GM10266 (cell line): ENCODE results near the gene GGN.

ENCODE experiments used
- DNase-seq: peaks from one replicate; pipeline ENCODE4 v3.0.0; 2012; ENCODE audit errors: extremely low spot score
- CTCF ChIP-seq: IDR thresholded peaks from 2 replicates; pipeline ENCODE4 v1.5.1; 2012; ENCODE audit warnings: mild to moderate bottlenecking, low read depth; ENCODE audit not compliant: control insufficient read depth, insufficient read depth; ENCODE audit errors: missing control alignments

GGN gene

GRCh38 chr19:38387550-38388348 lies at the start of gene GGN:
GGN (minus strand) TSS chr19:38388034; CDS start chr19:38387261, 773 bp downstream.
- DNase-seq, result peak; percentile 95
- TF ChIP-seq CTCF, result no peak

GRCh38 chr19:38437295-38437694 lies 49.5 kb upstream of the GGN start:
- no peak for TF ChIP-seq CTCF
- DNase-seq, result no peak

GRCh38 chr19:38434549-38435051 lies 46.8 kb upstream of the GGN start:
- no peak for TF ChIP-seq CTCF
- no peak for DNase-seq

GRCh38 chr19:38433268-38433733 lies 45.5 kb upstream of the GGN start, which contains the start of gene RYR1:
RYR1 (plus strand) TSS chr19:38433691; CDS start chr19:38433830, 139 bp downstream.
- peak; percentile 67 for DNase-seq
- TF ChIP-seq CTCF, result no peak

- no peak for DNase-seq
- no peak for TF ChIP-seq CTCF
Observed at GRCh38 chr19:38430931-38431330, 43.1 kb upstream of the GGN start.

- no peak for TF ChIP-seq CTCF
- DNase-seq, result no peak
Observed at GRCh38 chr19:38429811-38430156, 42.0 kb upstream of the GGN start.
